Glutamatergic neuron (in vitro differentiated cells): ENCODE results near the gene CIC. TPM values are rescaled to one million over a fixed set of nuclear protein-coding genes. Genes with fewer than 3 reads are reported as not detected.

Experiments used
- DNase-seq: peaks from one replicate; pipeline ENCODE4 v3.0.0; 2022
- H3K27ac Mint-ChIP-seq: one replicate; pipeline ENCODE4 v1.8.0; 2020; ENCODE audit warnings: mild to moderate bottlenecking, mixed read lengths, inconsistent platforms; ENCODE audit not compliant: unreplicated experiment
- H3K27me3 Mint-ChIP-seq: one replicate; pipeline ENCODE4 v1.8.0; 2020; ENCODE audit warnings: mild to moderate bottlenecking, moderate library complexity, mixed read lengths, inconsistent platforms; ENCODE audit not compliant: unreplicated experiment
- H3K36me3 Mint-ChIP-seq: one replicate; pipeline ENCODE4 v1.8.0; 2020; ENCODE audit warnings: mild to moderate bottlenecking, mixed read lengths, inconsistent platforms; ENCODE audit not compliant: unreplicated experiment
- H3K4me1 Mint-ChIP-seq: one replicate; pipeline ENCODE4 v1.8.0; 2020; ENCODE audit warnings: mild to moderate bottlenecking, low read depth, mixed read lengths, inconsistent platforms; ENCODE audit not compliant: unreplicated experiment
- H3K4me3 Mint-ChIP-seq: one replicate; pipeline ENCODE4 v1.8.0; 2020; ENCODE audit warnings: mild to moderate bottlenecking, mixed read lengths, inconsistent platforms; ENCODE audit not compliant: unreplicated experiment
- H3K9me3 Mint-ChIP-seq: one replicate; pipeline ENCODE4 v1.8.0; 2020; ENCODE audit warnings: mild to moderate bottlenecking, moderate library complexity, mixed read lengths, inconsistent platforms; ENCODE audit not compliant: unreplicated experiment
- total RNA-seq: library from RNA; stranded (reverse); fragmentation: NEBNext Ultra II Directional; extraction: Animal tissue kit (Norgen Biotek cat#: 25700); gene quantifications from one replicate; pipeline ENCODE4 v1.2.1, GENCODE V29; 2021; ENCODE audit not compliant: unreplicated experiment
- TF ChIP-seq, protein P1 (sequence below): fragments of 200-600 bp; sonication (generic); IDR thresholded peaks from one replicate; pipeline ENCODE4 v1.5.0; 2021; ENCODE audit not compliant: partially characterized antibody, unreplicated experiment

CIC gene
- total RNA-seq, 1 donor from 2014 or later = 150 TPM

DNA sequence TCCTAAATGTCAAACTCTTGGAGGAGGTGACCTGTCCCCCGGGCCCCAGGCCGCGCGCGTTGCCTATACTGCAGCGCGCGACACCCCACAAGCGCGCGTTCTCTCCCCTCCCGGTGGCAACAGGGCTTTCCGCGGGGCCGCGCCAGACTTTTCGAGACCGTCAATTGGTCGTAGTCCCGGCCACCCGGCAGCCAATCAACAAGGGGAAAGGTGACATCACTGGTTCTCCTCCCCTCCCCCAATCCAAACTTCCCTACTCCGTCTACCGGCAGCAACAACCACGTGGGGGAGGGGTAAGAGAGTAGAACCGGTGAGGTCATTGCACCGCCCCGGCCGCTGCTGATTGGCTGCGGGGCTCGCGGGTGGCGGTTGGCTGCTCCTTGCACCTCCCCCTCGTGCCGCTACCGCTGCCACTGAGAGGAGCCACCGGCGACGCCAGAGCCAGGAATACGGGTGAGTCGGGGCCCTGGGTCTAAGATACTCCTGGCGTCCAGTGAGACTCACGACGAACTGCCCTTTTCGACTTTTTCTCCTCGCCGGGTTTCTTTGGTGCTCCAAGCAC, 829 bp upstream of the CIC start:
- TF ChIP-seq, protein P1, sequence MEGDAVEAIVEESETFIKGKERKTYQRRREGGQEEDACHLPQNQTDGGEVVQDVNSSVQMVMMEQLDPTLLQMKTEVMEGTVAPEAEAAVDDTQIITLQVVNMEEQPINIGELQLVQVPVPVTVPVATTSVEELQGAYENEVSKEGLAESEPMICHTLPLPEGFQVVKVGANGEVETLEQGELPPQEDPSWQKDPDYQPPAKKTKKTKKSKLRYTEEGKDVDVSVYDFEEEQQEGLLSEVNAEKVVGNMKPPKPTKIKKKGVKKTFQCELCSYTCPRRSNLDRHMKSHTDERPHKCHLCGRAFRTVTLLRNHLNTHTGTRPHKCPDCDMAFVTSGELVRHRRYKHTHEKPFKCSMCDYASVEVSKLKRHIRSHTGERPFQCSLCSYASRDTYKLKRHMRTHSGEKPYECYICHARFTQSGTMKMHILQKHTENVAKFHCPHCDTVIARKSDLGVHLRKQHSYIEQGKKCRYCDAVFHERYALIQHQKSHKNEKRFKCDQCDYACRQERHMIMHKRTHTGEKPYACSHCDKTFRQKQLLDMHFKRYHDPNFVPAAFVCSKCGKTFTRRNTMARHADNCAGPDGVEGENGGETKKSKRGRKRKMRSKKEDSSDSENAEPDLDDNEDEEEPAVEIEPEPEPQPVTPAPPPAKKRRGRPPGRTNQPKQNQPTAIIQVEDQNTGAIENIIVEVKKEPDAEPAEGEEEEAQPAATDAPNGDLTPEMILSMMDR = no peak
- DNase-seq = peak; percentile 95
- no peaks in the 10 kb centered on the region for H3K9me3 Mint-ChIP-seq
- H3K4me1 Mint-ChIP-seq = peaks cover 17% of the 10 kb centered on the region
- H3K27ac Mint-ChIP-seq = no peak overlapping the region
- no peak overlapping the region for H3K4me3 Mint-ChIP-seq
- H3K27me3 Mint-ChIP-seq = peaks cover 4% of the 10 kb centered on the region
- no peaks in the 10 kb centered on the region for H3K36me3 Mint-ChIP-seq

DNA sequence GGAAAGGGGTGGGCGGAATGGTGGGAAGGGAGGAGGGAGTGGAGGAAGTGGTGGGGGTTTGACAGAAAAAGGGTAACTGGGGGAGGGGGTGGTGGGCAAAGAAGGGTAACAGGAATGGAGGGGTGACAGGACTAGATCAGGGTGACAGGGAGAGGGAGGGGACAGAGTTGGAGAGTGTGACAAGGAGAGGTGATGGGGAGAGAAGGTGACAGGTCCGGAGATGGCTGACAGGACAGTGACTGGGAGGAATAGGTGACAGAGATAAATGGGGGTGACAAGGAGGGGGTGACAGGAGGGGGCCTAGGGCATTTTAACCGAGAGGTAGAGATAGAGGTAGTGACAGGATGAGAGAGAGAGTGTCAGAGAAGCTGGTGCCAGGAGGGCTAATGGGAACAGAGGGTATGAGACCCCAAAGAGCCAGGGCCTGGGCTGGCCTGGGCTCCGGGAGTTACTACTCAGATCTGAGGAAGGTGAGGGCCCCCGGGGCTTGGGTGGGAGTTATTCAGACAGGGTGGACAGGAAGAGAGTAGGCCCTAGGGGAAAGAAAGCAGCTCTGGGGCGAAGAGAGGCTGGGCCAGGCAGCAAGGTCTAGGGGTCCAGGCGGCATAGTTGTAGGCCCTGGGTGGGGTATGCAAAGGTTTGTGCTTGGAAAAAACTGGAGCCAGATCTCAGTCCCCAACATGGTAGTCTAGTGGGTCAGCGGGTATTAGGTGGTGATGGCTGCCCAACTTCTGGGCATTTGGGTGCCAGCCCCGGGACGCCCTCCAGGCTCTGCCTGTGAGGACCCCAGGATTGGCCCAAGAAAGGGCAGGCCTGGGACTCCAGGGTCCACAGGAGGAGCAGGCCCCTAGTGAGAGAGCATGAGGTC, 660 bp downstream of the CIC start:
- H3K27me3 Mint-ChIP-seq = peaks cover 6% of the 10 kb centered on the region
- H3K4me1 Mint-ChIP-seq = peaks cover 19% of the 10 kb centered on the region
- TF ChIP-seq, protein P1 = no peak
- H3K4me3 Mint-ChIP-seq = peak overlapping the region; percentile 97
- no peak for DNase-seq
- peak overlapping the region; percentile 93 for H3K27ac Mint-ChIP-seq
- H3K9me3 Mint-ChIP-seq = peaks cover 2% of the 10 kb centered on the region
- H3K36me3 Mint-ChIP-seq = no peaks in the 10 kb centered on the region

DNA sequence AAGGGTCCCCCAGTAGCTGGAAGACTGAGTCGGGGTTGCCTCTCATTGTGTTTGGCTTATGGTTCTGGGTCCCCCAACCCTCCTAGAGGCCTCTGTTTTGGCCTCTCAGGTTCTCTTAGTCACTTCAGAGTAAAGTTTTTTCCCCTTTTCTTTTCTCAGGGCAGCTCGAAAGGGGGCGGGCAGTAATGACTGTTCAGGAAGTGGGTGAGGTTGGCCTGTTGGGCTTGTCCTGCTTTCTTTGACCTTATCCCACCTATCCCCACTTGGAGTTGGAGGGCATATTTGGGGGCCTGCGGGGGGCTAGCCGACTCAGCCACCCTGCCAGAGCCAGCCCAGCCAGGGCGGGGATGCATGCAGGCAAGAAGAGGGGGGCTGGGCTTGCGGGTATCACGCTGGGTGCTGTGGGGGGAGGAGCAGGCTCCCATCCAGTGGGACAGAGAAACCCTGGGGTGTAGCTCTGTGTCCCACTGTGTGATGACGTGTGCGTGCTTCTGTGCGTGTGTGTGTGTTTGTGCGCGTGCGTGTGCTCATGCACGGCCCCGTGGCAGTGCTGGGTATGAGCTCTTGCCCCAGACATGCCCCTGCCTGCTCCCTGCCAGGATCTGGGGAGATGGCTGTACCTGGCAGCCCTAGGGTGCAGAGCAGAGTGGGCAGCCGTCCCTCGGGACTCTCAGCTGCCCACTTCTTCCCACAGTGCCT, 1.4 kb downstream of the CIC start:
- H3K9me3 Mint-ChIP-seq = peaks cover 7% of the 10 kb centered on the region
- no peak for DNase-seq
- H3K27ac Mint-ChIP-seq = no peak overlapping the region
- TF ChIP-seq, protein P1 = no peak
- H3K4me1 Mint-ChIP-seq = peaks cover 24% of the 10 kb centered on the region
- H3K36me3 Mint-ChIP-seq = no peaks in the 10 kb centered on the region
- peaks cover 6% of the 10 kb centered on the region for H3K27me3 Mint-ChIP-seq
- peak overlapping the region; percentile 97 for H3K4me3 Mint-ChIP-seq

DNA sequence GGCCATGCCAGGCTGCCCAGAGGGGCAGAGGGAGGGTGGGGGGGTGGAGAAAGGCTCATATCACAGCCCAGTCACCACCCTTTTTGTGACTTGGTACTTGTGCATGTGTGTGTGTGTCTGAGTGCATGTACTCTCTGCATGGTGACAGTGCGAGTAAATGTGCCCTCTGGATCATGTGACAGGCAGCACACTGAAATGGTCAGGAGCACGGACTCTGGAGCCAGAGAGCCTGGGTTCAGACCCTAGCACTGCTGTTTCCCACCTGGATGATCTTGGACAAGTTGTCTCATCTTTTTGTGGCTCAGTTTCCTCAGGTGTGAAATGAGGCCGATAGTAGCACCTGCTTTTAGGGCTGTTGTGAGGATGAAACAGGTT, 2.0 kb downstream of the CIC start:
- H3K27ac Mint-ChIP-seq = no peak overlapping the region
- DNase-seq = no peak
- H3K4me3 Mint-ChIP-seq = peak overlapping the region; percentile 67
- H3K27me3 Mint-ChIP-seq = peaks cover 4% of the 10 kb centered on the region
- TF ChIP-seq, protein P1 = no peak
- peaks cover 21% of the 10 kb centered on the region for H3K4me1 Mint-ChIP-seq
- peaks cover 7% of the 10 kb centered on the region for H3K9me3 Mint-ChIP-seq
- H3K36me3 Mint-ChIP-seq = no peaks in the 10 kb centered on the region
